Adrenal gland (tissue), 5 donors: ENCODE data around the gene SYNCRIP.

Source experiments
- POLR2A ChIP-seq, 2 donors: fragments of 450-650 bp; IDR thresholded peaks; one replicate each; pipeline ENCODE4 v1.6.1; 2017; ENCODE audit warnings: antibody characterized with exemption in 2 of 2, mild to moderate bottlenecking in 2 of 2, moderate library complexity in 1 of 2
- TF ChIP-seq, protein P1 (sequence below), 6 experiments: fragments of 450-650 bp in 4 of 6; fragments of 200-600 bp in 2 of 6; sonication (generic) in 1 of 6; IDR thresholded peaks; 1 replicate in 5 of 6; 2 replicates in 1 of 6; pipeline versions ENCODE4 v1.5.1 to v1.8.0; 2016 to 2021; ENCODE audit warnings: antibody characterized with exemption in 6 of 6, mild to moderate bottlenecking in 2 of 6, moderate library complexity in 1 of 6
- donor health status: DM: no; HTN: no; CAD: no.

DNA sequence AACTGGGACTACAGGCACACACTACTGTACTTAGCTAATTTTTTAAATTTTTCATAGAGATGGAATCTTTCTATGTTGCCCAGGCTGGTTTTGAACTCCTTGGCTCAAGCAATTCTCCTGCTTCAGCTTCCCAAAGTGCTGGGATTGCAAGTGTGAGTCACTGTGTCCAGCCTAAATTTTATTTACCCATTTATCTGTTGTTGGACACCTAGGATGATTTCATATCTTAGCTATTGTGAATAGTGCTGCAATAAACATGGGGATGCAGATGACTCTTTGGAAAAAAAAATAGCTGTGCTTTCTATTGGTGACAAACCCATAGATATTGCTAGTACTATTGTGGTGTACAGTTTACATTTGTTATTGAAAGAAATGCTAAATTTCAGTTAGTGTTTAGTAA, 19.6 kb upstream of the SYNCRIP start:
- TF ChIP-seq, protein P1, sequence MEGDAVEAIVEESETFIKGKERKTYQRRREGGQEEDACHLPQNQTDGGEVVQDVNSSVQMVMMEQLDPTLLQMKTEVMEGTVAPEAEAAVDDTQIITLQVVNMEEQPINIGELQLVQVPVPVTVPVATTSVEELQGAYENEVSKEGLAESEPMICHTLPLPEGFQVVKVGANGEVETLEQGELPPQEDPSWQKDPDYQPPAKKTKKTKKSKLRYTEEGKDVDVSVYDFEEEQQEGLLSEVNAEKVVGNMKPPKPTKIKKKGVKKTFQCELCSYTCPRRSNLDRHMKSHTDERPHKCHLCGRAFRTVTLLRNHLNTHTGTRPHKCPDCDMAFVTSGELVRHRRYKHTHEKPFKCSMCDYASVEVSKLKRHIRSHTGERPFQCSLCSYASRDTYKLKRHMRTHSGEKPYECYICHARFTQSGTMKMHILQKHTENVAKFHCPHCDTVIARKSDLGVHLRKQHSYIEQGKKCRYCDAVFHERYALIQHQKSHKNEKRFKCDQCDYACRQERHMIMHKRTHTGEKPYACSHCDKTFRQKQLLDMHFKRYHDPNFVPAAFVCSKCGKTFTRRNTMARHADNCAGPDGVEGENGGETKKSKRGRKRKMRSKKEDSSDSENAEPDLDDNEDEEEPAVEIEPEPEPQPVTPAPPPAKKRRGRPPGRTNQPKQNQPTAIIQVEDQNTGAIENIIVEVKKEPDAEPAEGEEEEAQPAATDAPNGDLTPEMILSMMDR (IDR thresholded peaks at IDR 0.05): no peak
- TF ChIP-seq POLR2A (IDR thresholded peaks at IDR 0.05): no peak
